Ramos (cell line): ENCODE measurements around the gene GALK2.
"Not testable (repeated sequence)": the region's sequence is repeated elsewhere in the genome, so short reads cannot be mapped to it uniquely, and the experiment has no call there.

Experiments used
- in situ Hi-C: fragments of 300-500 bp; cut with MboI; formaldehyde crosslinking; loops from one replicate; pipeline ENCODE4 v1.14.3; 2022; ENCODE audit warnings: low sequenced_read_pairs; ENCODE audit not compliant: unreplicated experiment

The GALK2 gene

GRCh38 chr15:49212897-49213296 is 42.9 kb downstream of the GALK2 start:
- in situ Hi-C loops = no loop called here

- in situ Hi-C loops = no loop called here
Measured at GRCh38 chr15:49215768-49216739, 46.0 kb downstream of the GALK2 start.

GRCh38 chr15:49223536-49224274 is 53.7 kb downstream of the GALK2 start:
- in situ Hi-C loops = no loop called here

DNA sequence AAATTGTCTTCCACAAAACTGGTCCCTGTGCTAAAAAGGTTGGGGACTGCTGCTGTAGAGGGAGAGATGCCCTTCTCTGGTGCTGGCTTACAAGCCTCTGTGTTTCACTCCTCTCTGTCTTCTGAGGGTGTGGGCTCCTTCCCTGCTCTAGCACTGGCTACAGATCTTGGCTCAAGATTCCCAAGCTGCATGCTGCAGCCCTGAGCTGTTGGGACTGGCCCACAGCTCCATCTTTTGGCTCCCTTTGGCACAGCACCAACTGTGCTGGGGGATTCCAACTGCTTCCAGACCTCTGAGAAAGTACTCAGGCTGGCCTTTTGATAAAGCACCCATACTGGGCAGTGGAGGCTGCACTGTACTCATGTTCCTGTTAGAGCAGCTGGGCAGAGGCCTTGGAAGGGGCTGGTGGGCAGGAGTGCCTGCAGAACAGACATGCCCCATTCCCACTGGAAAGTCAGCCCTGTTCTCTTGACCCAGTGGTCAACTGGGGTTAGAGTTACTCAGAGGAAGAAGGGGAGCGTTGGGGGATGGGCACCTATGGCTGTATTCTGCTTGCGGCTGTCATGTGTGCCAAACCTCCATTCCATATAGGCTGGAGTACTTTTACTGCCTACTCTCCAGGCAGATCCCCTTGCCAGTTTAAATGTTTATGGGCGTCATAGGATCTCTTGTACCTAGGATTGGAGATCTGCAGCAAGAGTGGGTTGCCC is 55.7 kb downstream of the GALK2 start:
- in situ Hi-C loops = no loop called here

DNA sequence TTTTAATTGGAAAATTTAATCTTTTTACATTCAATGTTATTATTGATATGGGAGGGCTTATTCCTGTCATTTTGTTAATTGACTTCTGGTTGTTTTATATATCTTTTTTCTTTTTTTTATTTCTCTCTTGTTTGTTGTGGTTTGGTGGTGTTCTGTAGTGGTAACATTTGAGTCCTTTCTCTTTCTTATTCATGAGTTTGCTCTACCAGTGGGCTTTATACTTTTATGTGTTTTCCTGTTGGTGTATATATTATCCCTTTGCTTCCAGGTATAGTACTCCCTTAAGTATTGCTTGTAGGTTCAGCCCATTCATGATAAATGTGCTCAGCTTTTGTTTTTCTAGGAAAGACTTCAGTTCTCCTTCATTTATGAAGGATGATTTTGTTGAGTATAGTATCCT is 57.6 kb downstream of the GALK2 start:
- in situ Hi-C loops = no loop called here

- in situ Hi-C loops = no loop called here
Measured at GRCh38 chr15:49229922-49230321, 59.9 kb downstream of the GALK2 start.

DNA sequence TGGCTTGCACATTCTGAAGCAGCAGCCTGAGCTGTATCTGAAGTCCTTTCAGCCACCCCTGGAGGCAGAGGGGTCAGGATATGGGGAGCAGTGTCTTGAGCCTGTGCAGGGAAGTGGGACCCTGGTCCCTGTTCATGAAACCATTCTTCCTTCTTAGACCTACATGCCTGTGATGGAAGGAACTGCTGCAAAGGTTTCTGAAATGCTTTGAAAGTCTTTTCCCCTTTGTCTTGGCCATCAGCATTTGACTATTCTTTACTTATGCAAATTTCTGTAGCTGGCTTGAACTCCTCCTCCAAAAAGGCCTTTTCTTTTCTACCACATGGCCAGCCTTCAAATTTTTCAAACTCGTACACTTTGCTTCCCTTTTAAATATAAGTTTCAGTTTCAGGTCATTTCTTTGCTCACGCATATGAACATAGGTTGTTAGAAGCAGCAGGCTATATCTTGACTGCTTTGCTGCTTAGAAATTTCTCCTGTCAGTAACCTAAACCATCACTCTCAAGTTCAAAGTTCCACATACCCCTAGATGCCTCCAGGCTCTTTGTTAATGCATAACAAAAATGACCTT is 62.3 kb downstream of the GALK2 start:
- in situ Hi-C loops = no loop called here

- in situ Hi-C loops = no loop called here
Measured at GRCh38 chr15:49235446-49236124, 65.5 kb downstream of the GALK2 start.

GRCh38 chr15:49236869-49237268 is 66.8 kb downstream of the GALK2 start:
- in situ Hi-C loops = no loop called here

GRCh38 chr15:49238342-49238741 is 68.3 kb downstream of the GALK2 start:
- in situ Hi-C loops = no loop called here

- in situ Hi-C loops = no loop called here
Measured at GRCh38 chr15:49239105-49239504, 69.1 kb downstream of the GALK2 start.

GRCh38 chr15:49242820-49243219 is 72.8 kb downstream of the GALK2 start:
- in situ Hi-C loops = no loop called here

DNA sequence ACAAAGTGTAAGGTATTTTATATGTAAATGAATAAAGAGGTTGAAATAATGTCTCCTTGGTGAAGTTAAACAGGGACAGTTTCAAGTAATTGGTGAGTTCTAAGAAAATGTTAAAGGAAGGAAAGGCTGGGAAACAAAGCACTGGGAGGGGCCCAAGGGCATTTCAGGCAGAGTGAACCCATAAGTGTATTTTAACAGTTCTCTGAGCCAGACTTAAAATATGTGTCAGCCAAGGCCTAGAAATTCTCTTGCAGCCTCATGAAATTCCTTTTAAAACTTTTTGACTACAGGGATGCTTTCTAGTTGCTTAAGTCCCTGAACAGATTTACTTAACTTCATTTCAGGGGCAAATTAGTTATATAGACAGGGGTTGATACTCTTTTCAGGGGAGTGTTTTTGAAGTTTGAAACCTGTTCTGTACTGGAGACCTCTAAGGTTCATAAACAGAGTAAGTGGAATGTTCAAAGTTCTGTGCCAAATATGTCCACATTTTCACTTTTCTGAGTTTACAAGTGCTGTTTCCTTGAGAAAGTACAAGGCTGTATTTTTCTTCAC is 77.6 kb downstream of the GALK2 start:
- in situ Hi-C loops = no loop called here

DNA sequence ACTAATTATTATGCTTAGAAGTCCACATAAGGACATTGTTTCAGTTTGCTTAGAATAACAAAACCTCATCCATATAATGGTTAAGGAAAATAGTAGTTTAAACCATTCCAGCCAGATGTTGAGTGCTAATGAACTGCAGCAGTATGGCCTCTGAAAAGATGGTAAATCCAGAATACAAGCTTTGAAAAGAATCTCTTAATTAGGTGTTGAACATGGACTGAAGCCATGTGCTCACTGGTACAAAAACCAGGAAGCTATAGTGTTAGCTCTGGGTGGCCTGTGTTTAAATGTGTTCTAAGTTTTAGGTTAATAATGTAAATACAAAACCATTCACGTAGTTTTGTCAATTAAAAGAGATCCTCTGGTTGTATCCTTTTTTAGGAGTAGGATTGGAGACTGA is 78.2 kb downstream of the GALK2 start:
- in situ Hi-C loops = no loop called here

DNA sequence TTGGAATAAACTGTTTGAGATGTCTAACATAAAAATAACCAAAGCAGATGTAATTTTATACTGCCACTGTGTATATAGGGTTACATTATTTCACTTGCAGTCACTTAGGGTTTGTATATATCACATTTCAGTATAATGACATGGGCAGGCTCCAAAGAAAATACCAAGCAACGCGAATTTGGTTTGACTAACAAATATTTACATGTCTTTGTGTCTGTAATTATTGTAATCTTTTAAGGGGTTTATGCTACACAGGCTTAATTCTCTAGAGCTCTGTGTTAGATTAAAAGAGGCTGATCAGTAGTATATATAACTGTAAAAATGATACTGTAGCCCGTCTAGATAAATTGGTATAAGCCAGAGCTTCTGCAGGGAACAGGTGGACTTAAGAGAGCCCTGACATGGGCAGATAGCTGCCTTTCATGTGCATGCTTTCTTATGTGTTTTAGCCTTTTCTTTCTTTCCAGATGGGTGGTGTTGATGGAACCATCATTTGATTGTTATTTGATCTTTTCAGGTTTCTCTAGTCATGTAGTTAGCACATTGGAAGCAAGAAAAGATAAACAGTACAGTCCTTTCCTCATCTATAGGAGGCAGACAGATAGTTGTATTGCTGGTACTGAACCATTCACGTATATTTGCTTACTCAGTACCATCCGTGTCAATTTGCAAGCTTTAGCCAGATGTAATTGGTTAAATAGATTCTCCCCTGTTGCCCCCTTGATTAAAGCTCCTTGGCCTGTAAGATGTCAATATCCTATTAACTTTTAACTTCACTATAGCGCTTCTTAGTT is 86.1 kb downstream of the GALK2 start:
- in situ Hi-C loops = no loop called here

DNA sequence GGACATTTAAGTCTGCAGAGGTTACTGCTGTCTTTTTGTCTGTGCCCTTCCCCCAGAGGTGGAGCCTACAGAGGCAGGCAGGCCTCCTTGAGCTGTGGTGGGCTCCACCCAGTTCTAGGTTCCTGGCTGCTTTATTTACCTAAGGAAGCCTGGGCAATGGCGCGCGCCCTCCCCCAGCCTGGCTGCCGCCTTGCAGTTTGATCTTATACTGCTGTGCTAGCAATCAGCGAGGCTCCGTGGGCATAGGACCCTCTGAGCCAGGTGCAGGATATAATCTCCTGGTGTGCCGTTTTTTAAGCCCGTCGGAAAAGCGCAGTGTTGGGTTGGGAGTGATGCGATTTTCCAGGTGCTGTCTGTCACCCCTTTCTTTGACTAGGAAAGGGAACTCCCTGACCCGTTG is 95.1 kb downstream of the GALK2 start:
- in situ Hi-C loops = not testable (repeated sequence)

- in situ Hi-C loops = no loop called here
Measured at GRCh38 chr15:49265911-49266310, 95.9 kb downstream of the GALK2 start.

DNA sequence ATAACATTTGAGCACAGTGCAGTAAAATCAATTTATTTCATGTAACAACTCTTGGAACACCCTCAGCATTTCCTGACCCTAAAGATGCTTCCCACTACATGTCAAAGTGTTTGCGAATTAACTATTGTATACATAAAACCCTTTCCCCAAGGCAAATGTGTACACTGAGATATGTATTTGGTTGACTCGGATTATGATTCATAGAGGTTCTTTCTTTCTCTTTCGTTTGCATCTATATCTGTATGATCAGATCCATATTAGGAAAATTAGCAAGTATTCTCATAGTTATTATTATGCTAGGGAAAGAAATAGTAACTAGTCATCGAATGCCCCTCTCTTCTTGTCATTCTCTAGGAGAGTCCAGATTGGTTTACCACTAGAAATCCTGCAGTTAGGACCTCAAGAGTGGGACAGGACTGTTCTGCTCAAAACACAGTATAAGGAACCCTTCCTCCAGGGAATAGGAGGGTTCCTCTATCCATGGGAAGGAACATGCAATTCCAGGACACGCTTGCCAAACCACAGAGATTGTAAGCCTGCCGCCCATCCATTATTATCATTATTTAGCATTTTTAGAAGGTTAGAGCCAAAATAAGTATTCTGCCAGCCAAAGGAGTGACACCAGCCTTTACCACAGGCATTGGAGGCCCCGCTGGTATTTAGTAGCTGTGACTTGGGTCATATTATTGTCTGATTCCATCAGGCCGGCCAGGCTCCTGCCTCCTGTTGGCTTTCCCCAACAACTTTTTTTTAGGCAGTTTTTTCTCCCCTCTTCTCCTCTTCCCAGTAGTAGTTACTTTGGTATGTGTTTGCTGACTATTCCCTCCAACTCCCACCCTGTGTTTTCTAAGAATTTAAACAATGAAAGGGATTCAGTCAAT is 100.7 kb downstream of the GALK2 start:
- in situ Hi-C loops = no loop called here
